BJ (cell line): ENCODE data around the gene ELOB. TPM values are rescaled to one million over a fixed set of nuclear protein-coding genes. Genes with fewer than 3 reads are reported as not detected.
A peak's percentile ranks its signal among the peaks of the same experiment; 100 is the strongest.

Source experiments
- CTCF ChIA-PET: fragments of 350-600 bp; formaldehyde crosslinking; extraction: SDS; loops from one replicate; lab custom pipeline; 2021; ENCODE audit warnings: antibody characterized with exemption, inconsistent platforms; lab: Yijun Ruan, JAX
- POLR2A ChIA-PET: fragments of 300-600 bp; sonication (Branson Sonifier 250); formaldehyde crosslinking; extraction: SDS; loops from one replicate; lab custom pipeline; 2021; ENCODE audit warnings: antibody characterized with exemption; lab: Charles Lee
- DNase-seq: peaks from one replicate; pipeline ENCODE4 v3.0.0-alpha.2; 2011; ENCODE audit warnings: low read depth
- H3K27me3 ChIP-seq: 2 replicates; pipeline ENCODE4 v1.6.0; 2011; ENCODE audit warnings: low read length; ENCODE audit not compliant: control insufficient read depth, insufficient read depth
- H3K36me3 ChIP-seq: 2 replicates; pipeline ENCODE4 v1.5.1; 2011; ENCODE audit warnings: low read length; ENCODE audit not compliant: control insufficient read depth, insufficient read depth
- H3K4me3 ChIP-seq: 2 replicates; pipeline ENCODE4 v1.5.1; 2011; ENCODE audit warnings: low read depth, mild to moderate bottlenecking, control low read depth, low read length
- CTCF ChIP-seq: IDR thresholded peaks from 2 replicates; pipeline ENCODE4 v1.5.1; 2011; ENCODE audit warnings: low read depth, mild to moderate bottlenecking, control low read depth, inconsistent platforms, low read length, moderate library complexity; ENCODE audit not compliant: insufficient read depth
- polyA plus RNA-seq: library from polyadenylated mRNA; depleted of rRNA; stranded (reverse); fragments of >200 nt; gene quantifications from 2 replicates; pipeline ENCODE4 v1.2.3, GENCODE V29; 2011

ELOB gene
- polyA plus RNA-seq, 1 experiment = 212 TPM

- Histone ChIP-seq H3K4me3 (peak overlapping the region; percentile 92), H3K36me3 (peaks cover 10% of the 10 kb centered on the region), H3K27me3 (no peaks in the 10 kb centered on the region)
- ChIA-PET CTCF (interaction anchor here (1.2 to 1.8 kb wide), 3 partner anchors 10 to 115 kb away, joined by 5 to 7 read pairs (median 7); no protein-coding TSS in a partner anchor), POLR2A (interaction anchor here (0.7 kb wide), 1 partner anchor 25 kb away, joined by 3 read pairs; no protein-coding TSS in a partner anchor)
- no peak for DNase-seq
- peak; percentile 8; the same call in 1 of the 2 replicates for TF ChIP-seq CTCF
These were observed 23.4 kb downstream of the ELOB start for GRCh38 chr16:2753733-2754020.

GRCh38 chr16:2752850-2753732, 24.0 kb downstream of the ELOB start:
- DNase-seq = peak; percentile 18
- no peak for TF ChIP-seq CTCF
- ChIA-PET POLR2A (interaction anchor here (0.6 to 0.7 kb wide), 2 partner anchors 14 to 26 kb away, joined by 3 to 8 read pairs; no protein-coding TSS in a partner anchor), CTCF (interaction anchor here (1.7 to 1.8 kb wide), 2 partner anchors 10 to 115 kb away, joined by 7 read pairs; no protein-coding TSS in a partner anchor)
- no peaks in the 10 kb centered on the region for H3K27me3 ChIP-seq
- peak overlapping the region; percentile 92 for H3K4me3 ChIP-seq
- H3K36me3 ChIP-seq = peaks cover 7% of the 10 kb centered on the region

GRCh38 chr16:2752035-2752849, 24.8 kb downstream of the ELOB start, which contains the start of gene SRRM2:
SRRM2 (plus strand) TSS chr16:2752638; CDS start chr16:2756365, 3,727 bp downstream.
- Histone ChIP-seq H3K27me3 (no peaks in the 10 kb centered on the region), H3K36me3 (peaks cover 1% of the 10 kb centered on the region), H3K4me3 (peak within 1 kb of the TSS; percentile 92)
- POLR2A ChIA-PET = interaction anchor here (0.6 kb wide), 1 partner anchor 13 kb away, joined by 8 read pairs; no protein-coding TSS in a partner anchor
- CTCF ChIA-PET = interaction anchor here (0.6 to 1.8 kb wide), 3 partner anchors 11 to 123 kb away, joined by 3 to 7 read pairs (median 7); no protein-coding TSS in a partner anchor
- peak; percentile 62 for DNase-seq
- TF ChIP-seq CTCF = no peak

GRCh38 chr16:2751577-2752034, 25.5 kb downstream of the ELOB start:
- no peak for DNase-seq
- POLR2A ChIA-PET = no interaction called here
- CTCF ChIA-PET = interaction anchor here (0.6 kb wide), 1 partner anchor 124 kb away, joined by 3 read pairs; no protein-coding TSS in a partner anchor
- H3K27me3 ChIP-seq = no peaks in the 10 kb centered on the region
- TF ChIP-seq CTCF = no peak
- H3K4me3 ChIP-seq = peak overlapping the region; percentile 92
- peaks cover 1% of the 10 kb centered on the region for H3K36me3 ChIP-seq
